SK-MEL-5 (cell line): Measurements from ENCODE around the gene ERC2. TPM values are rescaled to one million over a fixed set of nuclear protein-coding genes. Genes with fewer than 3 reads are reported as not detected.

Source experiments
- DNase-seq: peaks from one replicate; pipeline ENCODE4 v3.0.0-alpha.2; 2016; ENCODE audit warnings: low read depth, low spot score
- in situ Hi-C: cut with HindIII; loops from 2 replicates; pipeline ENCODE4 v1.10.0; 2016; ENCODE audit warnings: low sequenced_read_pairs, high pct_unique_total_duplicates, low pct_unique_long_range_greater_than_20kb
- total RNA-seq: library from RNA; depleted of rRNA; stranded (reverse); fragments of >200 nt; shearing (Covaris generic); gene quantifications from 2 replicates; pipeline ENCODE4 v1.2.3, GENCODE V29; 2014

Gene ERC2
- total RNA-seq, 1 experiment from 2014 or later, result 0.50 TPM

GRCh38 chr3:55615039-55615693, 853.1 kb downstream of the ERC2 start:
- peak; percentile 48 for DNase-seq
- in situ Hi-C loops, result no loop called here

DNA sequence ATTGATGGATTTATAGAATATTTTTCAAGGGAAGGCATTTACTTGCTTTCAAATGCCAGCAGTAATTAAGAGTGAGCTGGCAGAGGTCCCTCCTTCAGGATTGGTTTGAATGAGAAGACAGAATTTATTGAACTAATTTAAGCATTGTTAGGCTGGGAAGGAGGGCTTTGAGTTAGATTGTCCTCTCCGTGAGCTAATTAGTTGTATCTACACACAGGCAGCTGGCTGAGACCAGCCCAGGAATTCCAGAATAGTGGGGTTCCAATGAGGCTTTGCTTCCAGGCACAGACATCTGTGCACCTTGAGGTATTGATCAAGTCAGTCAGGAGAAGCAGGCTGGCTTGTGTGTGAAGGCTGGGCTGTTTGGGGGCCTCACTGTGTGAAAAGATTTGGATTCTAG, 857.1 kb downstream of the ERC2 start:
- DNase-seq, result no peak
- in situ Hi-C loops, result no loop called here

DNA sequence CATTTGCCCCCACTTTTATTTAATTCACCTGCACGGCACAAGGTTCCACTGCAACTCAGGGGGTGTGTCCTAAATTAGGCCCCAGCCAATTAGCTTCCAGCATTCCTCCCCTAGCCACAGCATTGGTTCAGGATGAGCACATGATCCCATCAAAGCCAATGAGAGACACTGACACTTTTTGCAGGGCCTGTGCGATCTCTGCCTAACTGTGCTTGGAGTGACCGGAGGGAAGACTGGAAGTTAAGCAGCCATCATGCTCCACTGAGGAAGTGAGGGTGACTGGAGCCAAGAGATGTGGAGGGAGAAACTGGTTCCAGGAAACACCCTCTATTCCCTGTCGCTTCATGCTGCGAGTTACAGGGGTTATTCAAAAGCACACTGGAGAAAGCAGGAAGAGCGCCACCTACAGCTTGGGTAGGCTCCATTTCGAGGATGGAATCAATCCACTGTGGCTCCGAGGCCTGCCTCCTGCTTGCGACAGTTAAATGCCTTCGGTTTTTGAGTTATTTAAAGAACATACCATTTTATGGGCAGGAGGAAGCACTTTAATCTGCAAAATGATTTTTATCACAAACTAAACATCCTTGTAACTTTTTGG, 858.9 kb downstream of the ERC2 start:
- in situ Hi-C loops, result no loop called here
- DNase-seq, result peak; percentile 7

DNA sequence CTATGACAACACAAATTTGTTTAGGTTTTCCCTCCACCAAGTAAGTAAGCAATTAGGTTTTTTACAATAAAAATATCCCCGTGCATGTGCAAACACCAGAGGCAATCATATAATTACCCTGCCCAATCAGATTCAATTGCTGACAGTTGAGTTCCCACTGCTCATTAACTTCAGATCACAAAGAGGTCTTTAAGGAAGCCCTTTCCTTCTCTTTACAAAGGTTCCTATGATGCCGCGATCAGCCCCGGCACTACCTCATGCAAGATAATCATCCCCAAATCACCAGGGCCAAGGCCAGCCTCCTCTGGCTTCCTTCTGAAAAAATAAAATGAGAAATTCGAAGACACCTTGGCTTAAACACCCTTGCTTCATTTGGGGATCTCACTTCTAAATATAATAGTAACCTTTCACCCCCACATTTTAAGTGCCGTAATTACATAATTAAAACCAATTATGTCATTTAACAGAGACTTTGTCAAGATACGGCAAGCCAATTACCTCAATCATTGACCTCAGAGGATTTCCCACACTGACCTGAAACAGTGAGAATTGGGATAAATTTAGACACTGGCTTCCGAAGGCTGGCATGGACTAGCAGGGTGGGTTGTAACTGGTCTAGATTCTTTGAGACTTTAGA, 859.8 kb downstream of the ERC2 start:
- peak; percentile 66 for DNase-seq
- in situ Hi-C loops, result no loop called here

- in situ Hi-C loops, result no loop called here
- peak; percentile 40 for DNase-seq
Observed at GRCh38 chr3:55607844-55608243, 860.4 kb downstream of the ERC2 start.

GRCh38 chr3:55607175-55607574, 861.1 kb downstream of the ERC2 start:
- no peak for DNase-seq
- in situ Hi-C loops, result no loop called here

DNA sequence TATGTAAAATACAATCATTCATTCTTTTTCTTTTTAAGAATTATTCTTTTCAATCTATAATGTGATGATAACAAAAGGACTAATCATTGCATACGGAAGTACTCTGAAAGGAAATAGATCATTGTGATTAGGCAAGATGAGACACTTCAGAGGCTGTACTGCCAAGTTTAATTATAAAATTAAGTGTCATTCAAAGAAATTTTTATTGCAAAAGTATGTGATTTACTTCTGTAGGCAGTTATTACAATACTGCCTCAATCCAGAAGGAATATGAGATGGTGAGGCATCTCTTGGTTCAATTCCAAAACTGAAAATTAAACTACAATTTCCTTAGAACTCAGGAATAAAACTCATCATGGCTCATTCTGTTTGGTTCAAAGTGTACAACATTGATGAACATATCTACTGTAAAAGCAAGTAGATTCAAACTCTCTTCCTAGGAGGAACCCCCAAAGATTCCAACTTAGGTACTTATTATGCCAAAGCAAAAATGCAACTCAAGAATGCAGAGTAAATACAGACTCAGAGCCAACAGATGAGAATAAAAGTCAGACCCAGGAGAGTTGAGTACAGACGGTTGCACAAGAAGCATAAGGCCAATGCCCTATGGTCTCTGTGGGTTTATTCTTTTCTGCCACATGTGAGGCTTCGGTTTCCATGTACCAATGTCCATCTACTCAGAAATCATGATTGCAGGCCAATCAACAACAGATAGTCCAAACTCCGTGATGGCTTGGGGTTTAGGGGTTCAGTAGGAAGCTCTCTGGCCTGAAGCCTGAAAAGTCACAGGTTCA, 862.6 kb downstream of the ERC2 start:
- in situ Hi-C loops, result no loop called here

DNA sequence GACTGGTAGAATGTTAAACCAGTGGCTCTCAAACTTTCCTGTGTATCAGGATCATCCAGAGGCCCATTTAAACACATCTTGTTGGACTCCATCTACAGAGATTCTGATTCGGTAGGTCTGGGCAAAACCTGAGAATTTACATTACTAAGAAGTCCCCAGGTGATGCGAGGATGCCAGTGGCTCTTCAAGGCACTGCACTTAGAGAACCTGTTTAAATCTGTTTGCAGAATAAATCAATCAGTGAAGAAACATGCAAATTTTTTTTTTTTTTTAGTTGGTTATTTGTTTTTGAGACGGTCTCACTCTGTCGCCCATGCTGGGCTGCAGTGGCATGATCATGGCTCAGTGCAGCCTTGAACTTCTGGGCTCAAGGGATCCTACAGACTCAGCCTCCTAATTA, 863.4 kb downstream of the ERC2 start:
- DNase-seq, result no peak
- in situ Hi-C loops, result no loop called here

More for the DNA sequence above, 862.6 kb downstream of the ERC2 start:
- DNase-seq, result no peak

DNA sequence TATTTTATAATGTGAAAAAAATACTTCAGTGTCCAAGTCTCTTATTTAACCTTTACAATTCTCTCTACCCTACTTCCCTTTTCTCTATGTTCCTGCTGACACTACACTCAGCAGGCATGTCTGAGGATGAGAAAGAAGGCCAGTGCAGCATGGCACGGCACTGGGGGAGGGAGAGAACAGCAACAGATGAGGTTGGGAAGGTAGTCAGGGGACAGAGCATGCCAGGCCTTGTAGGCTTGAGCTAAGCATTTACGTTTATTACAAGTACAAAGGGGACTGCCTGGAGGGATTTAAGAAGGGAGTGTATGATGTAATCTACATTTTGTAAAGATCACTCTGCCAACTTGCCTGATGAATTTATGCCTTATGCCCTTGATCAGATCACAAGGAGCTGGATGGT, 863.9 kb downstream of the ERC2 start:
- DNase-seq, result peak; percentile 45
- in situ Hi-C loops, result no loop called here

GRCh38 chr3:55601366-55602080, 866.7 kb downstream of the ERC2 start:
- no peak for DNase-seq
- in situ Hi-C loops, result no loop called here

GRCh38 chr3:55598224-55598623, 870.0 kb downstream of the ERC2 start:
- in situ Hi-C loops, result no loop called here
- DNase-seq, result no peak

DNA sequence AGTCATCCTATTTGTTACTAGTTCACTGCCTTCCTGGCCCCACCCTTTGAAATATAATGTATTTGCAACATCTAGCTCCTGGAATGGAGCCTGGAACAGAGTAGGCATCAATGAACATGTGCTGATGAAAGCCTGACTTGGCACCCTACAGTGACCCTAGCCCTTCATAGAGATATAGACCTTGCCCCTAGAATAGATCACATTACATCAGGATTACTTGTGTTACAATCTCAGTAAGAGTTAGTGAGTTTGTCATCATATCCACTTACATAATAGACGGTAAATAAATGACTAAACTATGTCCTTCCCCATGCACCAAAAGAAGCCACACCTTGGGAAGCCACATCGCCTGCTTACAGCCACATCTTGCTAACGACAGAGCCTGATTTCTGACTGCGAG, 870.6 kb downstream of the ERC2 start:
- no peak for DNase-seq
- in situ Hi-C loops, result no loop called here

DNA sequence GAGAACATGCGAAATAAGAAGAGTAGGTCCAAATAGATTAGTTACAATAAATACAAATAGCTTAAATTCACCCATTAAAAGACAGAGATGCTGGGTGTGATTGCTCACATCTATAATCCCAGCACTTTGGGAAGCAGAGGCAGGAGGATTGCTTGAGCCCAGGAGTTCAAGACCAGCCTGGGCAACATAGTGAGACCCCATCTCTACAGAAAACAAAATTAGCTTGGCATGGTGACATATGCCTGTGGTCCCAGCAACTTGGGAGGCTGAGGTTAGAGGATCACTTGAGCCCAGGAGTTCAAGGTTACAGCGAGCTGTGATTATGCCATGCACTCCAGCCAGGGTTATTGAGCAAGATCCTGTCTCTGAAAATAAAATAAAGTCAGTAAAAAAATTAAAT, 872.1 kb downstream of the ERC2 start:
- in situ Hi-C loops, result no loop called here

DNA sequence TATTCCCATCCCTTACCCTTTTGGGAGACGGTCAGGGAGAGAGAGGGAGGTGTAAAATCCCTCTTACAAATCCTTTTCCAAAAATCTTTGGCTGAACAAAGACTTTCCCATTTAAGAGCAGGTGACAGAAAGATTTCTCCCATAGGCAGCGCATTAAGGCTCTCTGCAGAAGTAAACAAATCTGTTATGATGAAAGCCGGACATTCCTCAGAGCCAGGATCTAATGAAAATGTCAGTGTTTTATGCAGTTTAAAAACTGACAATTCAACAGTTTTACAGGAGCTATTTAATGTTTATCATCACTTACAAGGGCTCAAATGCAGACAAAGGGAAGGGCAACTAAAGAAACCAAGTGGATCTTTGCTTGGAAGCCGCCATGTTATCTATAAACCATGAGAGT, 872.8 kb downstream of the ERC2 start:
- in situ Hi-C loops, result no loop called here
- DNase-seq, result no peak

More for the DNA sequence above, 872.1 kb downstream of the ERC2 start:
- no peak for DNase-seq

DNA sequence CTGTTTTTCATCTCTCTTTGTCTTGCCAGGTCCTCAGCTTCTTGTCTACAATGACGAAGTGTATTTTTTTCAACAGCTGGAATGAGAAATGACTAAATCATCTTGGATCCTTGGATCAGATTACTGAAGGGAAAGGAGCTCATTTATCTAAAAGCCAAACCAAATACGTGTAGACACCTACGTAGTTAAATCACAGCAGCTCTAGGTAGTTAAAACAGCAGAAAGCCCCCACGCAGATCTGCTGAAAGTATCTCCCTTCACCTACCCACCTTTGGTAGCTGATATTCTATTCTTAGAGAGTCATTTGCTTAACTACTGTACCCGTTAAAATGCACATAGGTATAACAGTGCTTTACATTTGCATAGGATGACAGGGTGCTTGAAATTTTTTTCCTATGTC, 875.7 kb downstream of the ERC2 start:
- in situ Hi-C loops, result no loop called here
- DNase-seq, result no peak

DNA sequence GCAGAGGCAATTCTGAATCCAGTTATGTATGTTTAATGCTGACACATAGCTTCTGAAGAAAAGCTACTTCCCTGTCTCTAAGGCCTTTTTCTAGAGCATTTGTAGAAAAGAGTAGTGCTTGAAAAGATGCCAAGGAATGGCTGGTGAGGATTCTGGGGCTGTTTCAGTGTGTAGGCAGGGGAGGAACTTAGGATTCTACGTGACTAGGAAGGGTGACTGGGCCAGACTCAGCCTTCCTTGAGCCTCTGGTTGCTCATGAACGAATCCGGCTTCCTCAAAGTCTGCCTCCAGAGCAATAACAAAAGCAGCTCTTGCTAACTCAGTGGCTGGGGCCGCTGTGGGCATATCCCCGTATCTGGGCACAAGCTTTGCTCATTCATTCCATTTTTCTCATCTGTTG, 876.4 kb downstream of the ERC2 start:
- in situ Hi-C loops, result no loop called here
- DNase-seq, result no peak

DNA sequence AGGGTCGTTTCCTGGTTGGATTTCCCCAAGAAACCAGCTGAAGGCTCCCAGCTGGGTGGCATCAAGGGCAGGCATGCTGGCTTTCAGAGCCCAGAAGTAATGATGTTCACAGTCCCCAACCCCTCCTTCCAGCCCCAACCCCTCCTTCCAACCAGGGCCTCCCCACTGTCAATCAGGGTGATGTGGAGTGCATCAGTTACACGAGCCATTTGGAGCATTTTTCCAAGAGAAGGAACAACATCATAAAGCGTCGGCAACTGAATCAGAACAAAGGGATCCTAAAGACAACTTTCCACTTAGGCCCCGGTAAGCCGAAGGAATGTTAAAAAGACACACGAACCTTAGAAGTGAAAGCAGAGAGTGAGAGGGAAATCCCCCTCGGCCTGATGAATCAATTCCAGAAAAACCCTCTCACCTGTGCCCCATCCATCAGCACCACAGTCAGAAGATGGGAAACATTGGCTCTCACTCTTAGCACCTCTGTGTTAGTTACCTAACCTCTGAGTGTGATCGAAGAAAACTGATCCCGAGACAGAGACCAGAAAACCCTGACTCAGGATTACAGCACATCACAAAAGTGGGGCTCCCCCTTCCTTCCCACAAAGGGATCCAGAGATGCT, 880.0 kb downstream of the ERC2 start:
- DNase-seq, result no peak
- in situ Hi-C loops, result no loop called here
